Stomach (tissue), 4 donors: ENCODE results near the gene SLC17A3.

Source experiments
- POLR2A ChIP-seq, 4 donors: fragments of 450-650 bp; IDR thresholded peaks; one replicate each; pipeline ENCODE4 v1.6.1; 2016; ENCODE audit warnings: antibody characterized with exemption in 4 of 4, control low read depth in 2 of 4, mild to moderate bottlenecking in 1 of 4, moderate library complexity in 1 of 4
- TF ChIP-seq, protein P1 (sequence below), 7 experiments: fragments of 450-650 bp in 4 of 7; fragments of 200-600 bp in 3 of 7; sonication (generic) in 3 of 7; IDR thresholded peaks; one replicate each; pipeline ENCODE4 v1.5.1; 2016 to 2019; ENCODE audit warnings: antibody characterized with exemption in 7 of 7, control low read depth in 2 of 7, mild to moderate bottlenecking in 1 of 7

DNA sequence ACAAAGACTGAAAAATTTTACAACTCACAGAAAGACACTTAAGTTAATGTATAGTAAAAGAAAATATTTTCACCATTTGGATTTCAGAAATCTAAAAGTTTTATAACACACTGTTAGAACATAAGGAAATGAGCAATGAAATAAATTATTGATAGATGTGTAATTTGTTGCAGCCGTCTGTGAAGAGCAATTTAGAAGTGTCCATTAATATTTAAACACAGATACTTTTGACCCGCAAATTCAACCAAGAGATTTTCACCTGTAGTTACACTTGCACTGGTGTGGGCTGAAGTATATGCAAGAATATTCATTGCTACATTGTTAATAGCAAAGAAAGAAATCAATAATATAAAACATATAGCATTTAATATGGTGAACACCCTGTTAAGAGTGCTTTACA lies 14.6 kb upstream of the SLC17A3 start:
- no peak for TF ChIP-seq POLR2A (IDR thresholded peaks at IDR 0.05)
- TF ChIP-seq, protein P1, sequence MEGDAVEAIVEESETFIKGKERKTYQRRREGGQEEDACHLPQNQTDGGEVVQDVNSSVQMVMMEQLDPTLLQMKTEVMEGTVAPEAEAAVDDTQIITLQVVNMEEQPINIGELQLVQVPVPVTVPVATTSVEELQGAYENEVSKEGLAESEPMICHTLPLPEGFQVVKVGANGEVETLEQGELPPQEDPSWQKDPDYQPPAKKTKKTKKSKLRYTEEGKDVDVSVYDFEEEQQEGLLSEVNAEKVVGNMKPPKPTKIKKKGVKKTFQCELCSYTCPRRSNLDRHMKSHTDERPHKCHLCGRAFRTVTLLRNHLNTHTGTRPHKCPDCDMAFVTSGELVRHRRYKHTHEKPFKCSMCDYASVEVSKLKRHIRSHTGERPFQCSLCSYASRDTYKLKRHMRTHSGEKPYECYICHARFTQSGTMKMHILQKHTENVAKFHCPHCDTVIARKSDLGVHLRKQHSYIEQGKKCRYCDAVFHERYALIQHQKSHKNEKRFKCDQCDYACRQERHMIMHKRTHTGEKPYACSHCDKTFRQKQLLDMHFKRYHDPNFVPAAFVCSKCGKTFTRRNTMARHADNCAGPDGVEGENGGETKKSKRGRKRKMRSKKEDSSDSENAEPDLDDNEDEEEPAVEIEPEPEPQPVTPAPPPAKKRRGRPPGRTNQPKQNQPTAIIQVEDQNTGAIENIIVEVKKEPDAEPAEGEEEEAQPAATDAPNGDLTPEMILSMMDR (IDR thresholded peaks at IDR 0.05): no peak
